Central memory CD8-positive, alpha-beta T cell (primary cell): ENCODE data around the gene NKX1-2.
"Not testable (repeated sequence)": the region's sequence is repeated elsewhere in the genome, so short reads cannot be mapped to it uniquely, and the experiment has no call there.

Source experiments
- ATAC-seq: fragments of 150-1000 bp; cut with Tn5 transposase; replicated peaks from 2 replicates; pipeline ENCODE4 v1.10.0; 2022; ENCODE audit warnings: mild to moderate bottlenecking, moderate FRiP score, moderate number of reproducible peaks; ENCODE audit not compliant: poor library complexity, severe bottlenecking; ENCODE audit errors: extremely low read depth
- DNase-seq, 2 donors: peaks; one replicate each; pipeline ENCODE4 v3.0.0; 2021; ENCODE audit warnings: low spot score in 2 of 2
- H3K27ac Mint-ChIP-seq: one replicate; pipeline ENCODE4 v1.8.0; 2022; ENCODE audit warnings: low read depth, mild to moderate bottlenecking, moderate library complexity, mixed read lengths
- H3K27me3 Mint-ChIP-seq: one replicate; pipeline ENCODE4 v1.8.0; 2022; ENCODE audit warnings: mixed read lengths
- H3K36me3 Mint-ChIP-seq: one replicate; pipeline ENCODE4 v1.8.0; 2022; ENCODE audit warnings: mild to moderate bottlenecking, moderate library complexity, mixed read lengths; ENCODE audit not compliant: insufficient read depth
- H3K4me1 Mint-ChIP-seq: one replicate; pipeline ENCODE4 v1.8.0; 2022; ENCODE audit warnings: mixed read lengths
- H3K4me3 Mint-ChIP-seq: one replicate; pipeline ENCODE4 v1.8.0; 2022; ENCODE audit warnings: mild to moderate bottlenecking, moderate library complexity, mixed read lengths
- H3K9me3 Mint-ChIP-seq: one replicate; pipeline ENCODE4 v1.8.0; 2022; ENCODE audit warnings: mixed read lengths

The NKX1-2 gene

DNA sequence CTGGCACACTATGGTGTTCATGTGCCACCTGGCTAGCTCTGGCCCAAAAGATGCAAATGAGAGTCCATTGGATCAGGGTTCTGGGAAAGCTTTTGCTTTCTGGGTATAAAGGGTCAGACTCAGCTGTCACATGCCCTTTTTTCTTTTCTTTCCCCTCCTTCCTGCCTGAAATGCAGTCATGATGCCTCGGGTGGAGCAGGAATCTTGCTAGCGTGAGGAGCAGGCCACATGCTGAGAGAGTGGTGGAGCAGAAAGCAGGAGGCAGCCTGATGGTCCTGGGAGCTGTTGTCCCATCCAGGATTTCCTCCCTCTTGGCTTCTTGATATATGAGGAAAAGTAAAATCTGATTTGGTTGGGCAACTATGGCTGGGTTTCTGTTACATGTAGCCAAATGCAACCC lies 9.1 kb upstream of the NKX1-2 start:
- peaks cover 48% of the 10 kb centered on the region for H3K27me3 Mint-ChIP-seq
- peaks cover 6% of the 10 kb centered on the region for H3K4me1 Mint-ChIP-seq
- ATAC-seq (no peak), DNase-seq (no peak)
- no peak overlapping the region for H3K4me3 Mint-ChIP-seq
- H3K9me3 Mint-ChIP-seq, result no peaks in the 10 kb centered on the region
- peaks cover 2% of the 10 kb centered on the region for H3K36me3 Mint-ChIP-seq
- no peak overlapping the region for H3K27ac Mint-ChIP-seq

DNA sequence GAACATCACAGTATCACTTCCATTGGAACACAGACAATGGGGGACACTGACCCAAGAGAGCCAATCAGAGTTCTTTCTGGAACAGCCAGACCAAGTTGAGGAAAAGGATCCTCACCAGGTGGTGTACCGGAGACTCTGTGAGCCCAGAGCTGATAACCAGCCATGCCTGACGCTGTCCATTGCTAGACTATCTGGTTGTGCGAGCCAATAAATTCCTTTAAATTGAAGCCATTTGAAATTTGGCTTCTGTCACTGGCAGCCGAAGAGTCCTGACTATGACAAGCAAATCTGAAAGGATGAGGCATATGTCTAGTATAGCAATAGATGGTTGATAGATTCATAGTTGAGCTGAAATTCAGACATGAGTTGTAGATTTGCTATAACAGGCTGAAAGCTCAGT lies 8.6 kb upstream of the NKX1-2 start:
- Mint-ChIP-seq H3K4me3 (no peak overlapping the region), H3K27me3 (peaks cover 52% of the 10 kb centered on the region), H3K27ac (no peak overlapping the region), H3K9me3 (no peaks in the 10 kb centered on the region), H3K36me3 (peaks cover 2% of the 10 kb centered on the region), H3K4me1 (peaks cover 6% of the 10 kb centered on the region)
- DNase-seq (no peak), ATAC-seq (no peak)

DNA sequence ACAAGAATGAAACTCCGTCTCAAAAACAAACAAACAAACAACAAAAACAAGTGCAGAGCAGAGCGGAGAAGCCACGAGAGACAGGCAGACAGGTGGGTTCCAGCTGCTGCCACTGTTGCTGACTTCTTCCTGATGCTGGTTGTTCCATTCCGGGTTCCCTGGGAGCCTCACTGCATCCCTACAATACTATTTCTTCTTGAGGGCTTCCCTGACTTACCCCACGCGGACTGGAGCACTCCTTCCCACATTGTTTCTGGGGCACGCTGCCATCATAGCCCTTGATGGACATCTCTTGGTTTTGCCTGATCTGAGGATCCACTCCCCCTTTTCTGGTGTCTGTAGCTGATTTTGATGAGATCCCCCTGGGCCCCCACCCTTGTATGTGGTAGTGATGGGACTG lies 5.6 kb upstream of the NKX1-2 start:
- no peaks in the 10 kb centered on the region for H3K9me3 Mint-ChIP-seq
- ATAC-seq (no peak), DNase-seq (no peak)
- H3K4me1 Mint-ChIP-seq, result no peaks in the 10 kb centered on the region
- H3K4me3 Mint-ChIP-seq, result no peak overlapping the region
- peaks cover 81% of the 10 kb centered on the region for H3K27me3 Mint-ChIP-seq
- H3K27ac Mint-ChIP-seq, result no peak overlapping the region
- peaks cover 2% of the 10 kb centered on the region for H3K36me3 Mint-ChIP-seq

DNA sequence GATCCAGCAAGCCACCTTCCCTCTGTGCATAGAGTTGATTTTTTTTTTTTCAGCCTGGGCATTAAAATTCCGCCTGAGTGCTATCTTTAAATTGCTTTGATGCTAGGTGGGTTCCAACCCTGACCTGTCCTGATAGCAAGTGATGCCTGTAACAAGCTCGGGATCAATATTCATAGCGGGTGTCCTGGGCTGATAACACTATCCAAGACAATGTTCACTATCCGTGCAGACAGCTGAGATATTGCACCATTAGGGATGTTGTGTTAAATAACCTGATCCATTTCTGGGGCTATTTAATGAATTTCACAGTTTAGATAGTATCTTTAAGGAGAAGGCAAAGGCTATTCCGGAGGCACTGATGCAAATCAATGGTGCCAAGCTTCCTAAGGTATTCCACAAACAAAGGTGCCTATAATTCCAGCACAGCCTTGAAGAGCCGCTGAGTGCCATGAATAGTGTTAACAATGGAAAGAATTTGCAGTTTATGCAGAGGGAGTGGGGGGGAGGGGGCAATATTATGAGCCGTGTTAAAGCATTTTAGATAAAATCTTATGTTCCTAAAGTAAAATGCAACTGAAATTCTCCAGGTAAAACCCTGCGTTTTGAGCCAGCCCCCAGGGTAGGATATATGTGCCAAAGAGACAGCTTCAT lies 4.2 kb upstream of the NKX1-2 start:
- ATAC-seq, result no peak
- H3K27ac Mint-ChIP-seq, result no peak overlapping the region

DNA sequence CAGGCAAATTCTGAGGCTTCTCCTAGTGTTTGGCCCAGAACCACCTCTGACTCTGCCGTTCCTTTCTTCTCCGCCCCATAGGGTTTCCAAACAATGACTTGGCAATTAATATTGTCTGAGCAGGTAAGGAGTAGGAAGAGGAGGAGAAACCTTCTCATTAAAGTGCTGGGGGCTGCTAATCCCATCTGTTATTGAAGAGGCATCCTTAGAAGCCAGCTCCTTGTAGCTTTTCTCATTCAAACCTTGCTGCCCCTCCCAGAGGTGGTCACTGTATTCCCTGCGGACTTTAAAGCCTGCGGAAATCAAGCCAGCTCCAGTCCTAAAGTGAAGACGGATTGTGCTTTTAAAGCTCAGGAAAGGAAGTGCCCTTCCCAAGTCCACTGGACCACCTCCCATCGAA lies 1.4 kb upstream of the NKX1-2 start:
- ATAC-seq, result no peak
- no peaks in the 10 kb centered on the region for H3K36me3 Mint-ChIP-seq
- H3K27me3 Mint-ChIP-seq, result peaks cover 95% of the 10 kb centered on the region
- no peaks in the 10 kb centered on the region for H3K9me3 Mint-ChIP-seq
- DNase-seq, result no peak
- H3K4me1 Mint-ChIP-seq, result peaks cover 13% of the 10 kb centered on the region
- peak overlapping the region; percentile 23 for H3K4me3 Mint-ChIP-seq
- H3K27ac Mint-ChIP-seq, result peak overlapping the region; percentile 51

More for the DNA sequence above, 4.2 kb upstream of the NKX1-2 start:
- DNase-seq, result no peak
- H3K4me1 Mint-ChIP-seq, result peaks cover 4% of the 10 kb centered on the region
- H3K27me3 Mint-ChIP-seq, result peaks cover 93% of the 10 kb centered on the region
- no peak overlapping the region for H3K4me3 Mint-ChIP-seq
- H3K9me3 Mint-ChIP-seq, result no peaks in the 10 kb centered on the region
- peaks cover 2% of the 10 kb centered on the region for H3K36me3 Mint-ChIP-seq

DNA sequence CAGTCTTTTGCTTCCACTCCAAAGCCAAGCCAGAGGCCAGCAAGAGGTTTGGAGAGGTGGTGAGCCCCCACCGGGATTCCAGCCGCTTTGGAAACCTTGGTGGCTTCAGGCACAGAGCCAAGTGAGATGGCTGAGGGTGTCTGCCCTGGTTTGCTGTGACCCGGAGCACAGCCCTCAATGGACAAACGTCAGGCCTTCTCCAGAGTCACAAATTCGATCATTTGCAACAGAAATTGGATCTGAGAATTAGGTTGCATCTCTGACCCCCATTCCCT lies 885 bp upstream of the NKX1-2 start:
- no peaks in the 10 kb centered on the region for H3K36me3 Mint-ChIP-seq
- DNase-seq (no peak), ATAC-seq (no peak)
- H3K4me3 Mint-ChIP-seq, result peak overlapping the region; percentile 50
- peaks cover 13% of the 10 kb centered on the region for H3K4me1 Mint-ChIP-seq
- H3K27ac Mint-ChIP-seq, result no peak overlapping the region
- peaks cover 95% of the 10 kb centered on the region for H3K27me3 Mint-ChIP-seq
- no peaks in the 10 kb centered on the region for H3K9me3 Mint-ChIP-seq

DNA sequence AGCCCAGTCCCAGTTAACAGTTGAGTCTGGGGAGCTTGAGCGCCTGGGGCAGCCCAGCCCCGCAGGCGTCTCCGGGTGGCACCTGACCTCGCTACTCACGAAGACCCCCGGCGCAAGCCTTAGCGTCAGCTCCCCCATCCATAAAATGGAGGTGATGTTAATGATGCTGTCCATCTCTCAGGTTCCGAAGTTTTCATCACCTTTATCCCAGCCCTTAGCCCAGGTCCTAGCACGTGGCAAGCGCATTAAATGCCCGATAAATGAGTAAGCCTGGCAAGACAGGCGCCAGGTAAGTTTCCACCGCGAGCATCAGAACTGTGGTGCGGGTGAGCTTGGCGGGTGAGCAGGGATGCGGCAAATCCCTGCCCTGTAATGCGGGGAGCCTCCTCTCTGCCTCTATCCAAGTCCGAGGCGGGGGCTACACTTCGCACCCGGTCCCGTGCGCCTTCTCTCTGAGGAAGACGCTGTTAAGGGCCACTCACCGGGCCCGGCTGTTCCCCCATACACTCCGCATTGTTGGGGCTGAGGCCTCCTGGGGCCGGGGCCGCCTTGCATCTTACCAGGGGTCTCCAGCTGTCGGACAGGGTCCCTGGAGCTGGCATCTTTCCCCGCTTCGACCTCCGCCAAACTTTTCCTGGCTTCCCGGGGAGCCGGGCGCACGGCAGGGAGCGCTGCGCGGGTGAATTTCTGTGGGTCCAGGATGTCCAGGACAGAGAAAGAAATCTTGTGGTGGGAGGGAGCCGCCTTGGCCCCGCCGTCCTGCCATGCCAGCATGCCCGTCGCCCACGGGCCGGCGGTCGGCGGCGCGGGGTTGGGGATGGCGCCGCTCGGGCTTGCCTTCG lies 444 bp downstream of the NKX1-2 start:
- ATAC-seq (no peak), DNase-seq (no peak)
- no peaks in the 10 kb centered on the region for H3K9me3 Mint-ChIP-seq
- peaks cover 13% of the 10 kb centered on the region for H3K4me1 Mint-ChIP-seq
- no peaks in the 10 kb centered on the region for H3K36me3 Mint-ChIP-seq
- no peak overlapping the region for H3K4me3 Mint-ChIP-seq
- no peak overlapping the region for H3K27ac Mint-ChIP-seq
- peaks cover 95% of the 10 kb centered on the region for H3K27me3 Mint-ChIP-seq

DNA sequence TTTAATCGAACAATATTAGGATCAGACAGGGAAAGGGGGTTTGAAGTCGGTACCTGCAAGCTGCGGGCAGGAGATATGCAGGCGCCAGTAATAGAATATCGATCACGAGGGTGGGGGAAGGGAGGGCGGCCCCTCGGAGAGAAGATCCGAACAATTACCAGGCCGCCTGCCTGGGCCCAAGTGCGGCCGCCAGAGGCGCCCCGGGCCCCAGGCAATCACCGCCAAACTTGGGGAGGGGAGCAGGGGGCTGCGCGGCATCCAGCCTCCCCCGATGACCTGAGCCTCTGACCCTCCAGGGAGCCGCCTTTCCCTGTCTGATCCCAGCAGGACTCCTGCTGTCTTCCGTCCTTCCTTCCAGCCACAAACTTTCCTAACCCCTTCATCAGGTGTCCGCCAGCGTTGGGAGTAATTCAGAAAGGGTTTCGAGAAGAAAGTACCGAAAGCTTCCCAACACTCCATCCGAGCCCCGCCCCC lies 1.1 kb downstream of the NKX1-2 start:
- H3K36me3 Mint-ChIP-seq, result no peaks in the 10 kb centered on the region
- no peaks in the 10 kb centered on the region for H3K9me3 Mint-ChIP-seq
- DNase-seq (no peak), ATAC-seq (no peak)
- no peak overlapping the region for H3K27ac Mint-ChIP-seq
- no peak overlapping the region for H3K4me3 Mint-ChIP-seq
- H3K27me3 Mint-ChIP-seq, result peaks cover 95% of the 10 kb centered on the region
- H3K4me1 Mint-ChIP-seq, result peaks cover 13% of the 10 kb centered on the region

DNA sequence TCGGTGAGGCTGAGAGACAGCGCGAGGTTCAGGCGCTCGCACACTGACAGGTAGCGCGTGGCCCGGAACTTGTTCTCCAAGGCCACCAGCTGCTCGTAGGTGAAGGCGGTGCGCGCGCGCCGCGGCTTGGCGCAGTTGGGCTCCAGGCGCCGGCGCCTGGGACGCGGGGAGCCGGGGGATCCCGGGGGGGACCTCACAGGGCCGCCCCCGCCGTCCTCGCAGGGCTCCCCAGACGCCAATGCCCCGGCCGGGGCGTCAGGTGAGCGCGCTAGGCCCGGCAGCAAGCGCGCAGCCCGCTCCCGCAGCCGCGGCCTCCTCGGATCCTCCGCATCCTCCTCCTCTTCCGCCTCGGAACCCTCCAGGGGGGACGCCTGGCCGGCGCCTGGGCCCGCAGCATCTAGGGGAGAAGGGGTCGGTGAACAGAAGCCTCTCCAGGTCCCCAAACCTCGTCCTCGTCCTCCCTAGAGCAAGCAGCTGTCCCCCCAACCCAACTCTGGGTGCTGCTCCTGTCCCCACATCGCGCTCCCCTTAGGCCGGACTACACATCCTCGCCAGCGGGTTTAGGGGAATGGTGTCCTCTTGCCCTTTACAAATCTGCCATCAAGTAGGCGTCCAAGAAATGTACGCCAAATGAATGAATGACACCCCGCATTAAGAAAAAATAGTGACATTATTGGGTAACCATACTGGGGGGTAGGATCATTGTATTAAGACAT lies 1.9 kb downstream of the NKX1-2 start:
- H3K27ac Mint-ChIP-seq, result no peak overlapping the region
- no peaks in the 10 kb centered on the region for H3K36me3 Mint-ChIP-seq
- ATAC-seq (no peak), DNase-seq (no peak)
- no peaks in the 10 kb centered on the region for H3K9me3 Mint-ChIP-seq
- H3K4me1 Mint-ChIP-seq, result peaks cover 13% of the 10 kb centered on the region
- H3K4me3 Mint-ChIP-seq, result peak overlapping the region; percentile 56
- H3K27me3 Mint-ChIP-seq, result peaks cover 96% of the 10 kb centered on the region

DNA sequence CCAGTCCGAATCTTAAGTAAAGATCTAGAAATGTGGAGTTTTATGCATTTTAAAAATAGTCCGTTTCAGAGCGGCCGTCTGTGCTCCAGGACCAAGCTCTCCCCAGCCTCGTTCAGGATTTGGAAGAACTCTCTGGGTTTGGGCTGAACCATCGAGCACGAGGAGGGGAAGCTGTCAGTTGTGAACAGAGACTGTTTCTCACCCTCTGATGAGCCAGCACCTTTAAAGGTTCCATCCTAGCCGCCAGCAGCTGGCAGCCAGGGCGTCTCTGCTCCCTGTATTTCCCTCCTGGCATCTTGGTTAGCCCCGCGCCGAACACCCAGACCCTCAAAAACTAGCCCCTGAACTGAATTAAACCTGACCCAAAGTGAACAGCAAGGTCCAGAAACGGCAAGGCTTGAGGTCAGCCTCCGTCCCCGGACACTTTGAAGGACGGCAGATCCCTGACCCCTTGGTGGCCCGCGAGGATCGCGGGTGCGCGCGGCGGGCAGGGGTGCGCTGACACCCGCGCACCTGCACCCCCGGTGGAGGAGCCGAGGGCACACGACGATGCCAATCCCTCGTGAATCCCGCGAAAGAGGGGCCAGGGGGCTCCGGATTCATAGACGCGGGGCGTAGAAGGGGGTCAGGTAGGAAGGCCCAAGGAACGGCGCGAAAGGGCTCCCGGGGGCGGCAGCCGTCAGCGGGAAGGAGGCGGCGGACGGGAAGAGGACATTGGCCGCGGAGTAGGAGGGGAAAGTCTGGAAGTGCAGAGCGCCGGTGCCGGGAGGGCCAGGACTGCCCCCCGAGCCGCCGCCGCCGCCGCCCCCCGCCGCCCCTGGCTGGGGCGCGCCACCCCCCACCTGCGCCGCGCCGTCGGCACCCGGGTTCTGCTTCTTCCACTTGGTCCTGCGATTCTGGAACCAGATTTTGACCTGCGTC lies 2.7 kb downstream of the NKX1-2 start:
- no peak overlapping the region for H3K4me3 Mint-ChIP-seq
- no peaks in the 10 kb centered on the region for H3K36me3 Mint-ChIP-seq
- no peak for ATAC-seq
- no peak for DNase-seq
- H3K4me1 Mint-ChIP-seq, result peaks cover 13% of the 10 kb centered on the region
- H3K9me3 Mint-ChIP-seq, result no peaks in the 10 kb centered on the region
- H3K27ac Mint-ChIP-seq, result no peak overlapping the region
- peaks cover 97% of the 10 kb centered on the region for H3K27me3 Mint-ChIP-seq

DNA sequence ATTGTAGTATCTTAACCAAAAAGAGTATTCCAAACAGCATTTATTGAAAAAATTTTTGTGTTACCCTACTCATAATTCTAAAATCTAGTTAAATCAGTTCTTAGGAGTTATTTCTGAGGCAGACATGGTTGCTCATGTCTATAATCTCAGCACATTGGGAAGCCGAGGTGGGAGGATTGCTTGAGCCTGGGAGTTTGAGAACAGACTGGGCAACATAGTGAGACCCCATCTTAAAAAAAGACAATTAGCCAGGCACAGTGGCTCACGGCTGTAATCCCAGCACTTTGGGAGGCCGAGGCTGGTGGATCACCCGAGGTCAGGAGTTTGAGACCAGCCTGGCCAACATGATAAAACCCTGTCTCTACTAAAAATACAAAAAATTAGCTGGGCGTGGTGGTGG lies 8.1 kb downstream of the NKX1-2 start:
- not testable (repeated sequence) for DNase-seq, H3K4me1 Mint-ChIP-seq, ATAC-seq, H3K36me3 Mint-ChIP-seq, H3K9me3 Mint-ChIP-seq, H3K4me3 Mint-ChIP-seq, H3K27ac Mint-ChIP-seq
- H3K27me3 Mint-ChIP-seq, result peaks cover 70% of the 10 kb centered on the region

DNA sequence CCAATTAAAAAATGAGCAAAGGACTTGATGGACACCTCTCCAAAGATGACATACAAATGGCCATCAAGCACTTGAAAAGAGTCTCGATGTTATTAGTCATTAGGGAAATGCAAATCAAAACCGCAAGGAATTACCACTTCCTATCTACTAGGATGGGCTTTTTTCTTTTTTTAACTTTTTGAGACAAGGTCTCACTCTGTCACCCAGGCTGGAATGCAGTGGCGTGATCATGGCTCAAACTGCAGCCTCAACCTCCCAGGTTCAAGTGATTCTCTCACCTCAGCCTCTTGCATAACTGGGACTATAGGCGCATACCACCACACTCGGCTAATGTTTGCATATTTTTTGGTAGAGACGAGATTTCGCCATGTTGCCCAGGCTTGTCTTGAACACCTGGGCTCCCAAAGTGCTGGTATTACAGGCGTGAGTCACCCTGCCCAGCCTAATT lies 13.6 kb downstream of the NKX1-2 start:
- H3K4me1 Mint-ChIP-seq, result no peaks in the 10 kb centered on the region

More for the DNA sequence above, 13.6 kb downstream of the NKX1-2 start:
- no peak for DNase-seq
- no peak overlapping the region for H3K4me3 Mint-ChIP-seq
- peaks cover 15% of the 10 kb centered on the region for H3K27me3 Mint-ChIP-seq
- H3K36me3 Mint-ChIP-seq, result no peaks in the 10 kb centered on the region
- no peak overlapping the region for H3K27ac Mint-ChIP-seq
- ATAC-seq, result no peak
- H3K9me3 Mint-ChIP-seq, result no peaks in the 10 kb centered on the region
